Caco-2 (cell line): Measurements from ENCODE around the gene TPO. TPM values are rescaled to one million over a fixed set of nuclear protein-coding genes. Genes with fewer than 3 reads are reported as not detected.
"Not testable (repeated sequence)": the region's sequence is repeated elsewhere in the genome, so short reads cannot be mapped to it uniquely, and the experiment has no call there.

ENCODE experiments used
- BruUV-seq: library from RNA; stranded (reverse); fragments of 400-500 nt; replicated peaks from 2 replicates; lab custom pipeline; 2021; lab: Mats Ljungman, UMichigan
- CTCF ChIA-PET: fragments of 300-600 bp; sonication (Branson Sonifier 250); formaldehyde crosslinking; loops from one replicate; lab custom pipeline; 2022; ENCODE audit warnings: antibody characterized with exemption; lab: Charles Lee
- POLR2A ChIA-PET: fragments of 300-600 bp; sonication (Branson Sonifier 250); formaldehyde crosslinking; loops from one replicate; lab custom pipeline; 2022; ENCODE audit warnings: antibody characterized with exemption; lab: Charles Lee
- DNase-seq, 2 experiments: peaks; one replicate each; pipeline versions ENCODE4 v3.0.0 to v3.0.0-alpha.2; 2020 to 2022
- H3K27me3 ChIP-seq: replicated peaks from 2 replicates; pipeline ENCODE4 v1.6.0; 2011; ENCODE audit warnings: low read length; ENCODE audit not compliant: control insufficient read depth, insufficient read depth
- H3K36me3 ChIP-seq: 2 replicates; pipeline ENCODE4 v1.5.1; 2011; ENCODE audit warnings: low read length; ENCODE audit not compliant: control insufficient read depth, insufficient read depth
- H3K4me1 ChIP-seq: fragments of 250-450 bp; sonication (Bioruptor Pico); 2 replicates; pipeline ENCODE4 v1.5.1; 2020; ENCODE audit warnings: mild to moderate bottlenecking
- H3K4me3 ChIP-seq: 2 replicates; pipeline ENCODE4 v1.5.1; 2011; ENCODE audit warnings: low read depth, mild to moderate bottlenecking, control low read depth, low read length
- H3K9me3 ChIP-seq: fragments of 250-450 bp; sonication (Bioruptor Pico); 2 replicates; pipeline ENCODE4 v1.5.1; 2020; ENCODE audit warnings: mild to moderate bottlenecking, moderate library complexity
- H3K27ac Mint-ChIP-seq: one replicate; pipeline ENCODE4 v1.8.0; 2022; ENCODE audit warnings: mixed read lengths; ENCODE audit not compliant: unreplicated experiment
- H3K27me3 Mint-ChIP-seq: one replicate; pipeline ENCODE4 v1.8.0; 2022; ENCODE audit warnings: mixed read lengths; ENCODE audit not compliant: insufficient read depth, unreplicated experiment
- H3K36me3 Mint-ChIP-seq: one replicate; pipeline ENCODE4 v1.8.0; 2022; ENCODE audit warnings: mild to moderate bottlenecking, mixed read lengths; ENCODE audit not compliant: insufficient read depth, unreplicated experiment
- H3K4me1 Mint-ChIP-seq: one replicate; pipeline ENCODE4 v1.8.0; 2022; ENCODE audit warnings: low read depth, mixed read lengths; ENCODE audit not compliant: unreplicated experiment
- H3K4me3 Mint-ChIP-seq: one replicate; pipeline ENCODE4 v1.8.0; 2022; ENCODE audit warnings: mild to moderate bottlenecking, moderate library complexity, mixed read lengths; ENCODE audit not compliant: unreplicated experiment
- H3K9me3 Mint-ChIP-seq: one replicate; pipeline ENCODE4 v1.8.0; 2022; ENCODE audit warnings: mixed read lengths; ENCODE audit not compliant: unreplicated experiment
- intact Hi-C: fragments of 100-400 bp; cut with micrococcal nuclease; formaldehyde crosslinking; loops from one replicate; pipeline ENCODE4 v1.10.0; 2022; ENCODE audit not compliant: unreplicated experiment
- total RNA-seq: library from RNA; stranded (reverse); gene quantifications from 2 replicates; pipeline ENCODE4 v1.2.3, GENCODE V29; 2022
- TF ChIP-seq, protein P1 (sequence below), 2 experiments: fragments of 200-600 bp in 1 of 2; IDR thresholded peaks; 1 replicate in 1 of 2; 2 replicates in 1 of 2; pipeline versions ENCODE4 v1.5.1 to v1.8.0; 2011 to 2022; ENCODE audit warnings: antibody characterized with exemption in 1 of 2, control low read depth in 1 of 2, inconsistent platforms in 1 of 2, low read depth in 1 of 2, low read length in 1 of 2, mild to moderate bottlenecking in 1 of 2, moderate library complexity in 1 of 2; ENCODE audit not compliant: insufficient read depth in 1 of 2, severe bottlenecking in 1 of 2, unreplicated experiment in 1 of 2

Gene TPO
- total RNA-seq, 1 experiment from 2014 or later = not detected

DNA sequence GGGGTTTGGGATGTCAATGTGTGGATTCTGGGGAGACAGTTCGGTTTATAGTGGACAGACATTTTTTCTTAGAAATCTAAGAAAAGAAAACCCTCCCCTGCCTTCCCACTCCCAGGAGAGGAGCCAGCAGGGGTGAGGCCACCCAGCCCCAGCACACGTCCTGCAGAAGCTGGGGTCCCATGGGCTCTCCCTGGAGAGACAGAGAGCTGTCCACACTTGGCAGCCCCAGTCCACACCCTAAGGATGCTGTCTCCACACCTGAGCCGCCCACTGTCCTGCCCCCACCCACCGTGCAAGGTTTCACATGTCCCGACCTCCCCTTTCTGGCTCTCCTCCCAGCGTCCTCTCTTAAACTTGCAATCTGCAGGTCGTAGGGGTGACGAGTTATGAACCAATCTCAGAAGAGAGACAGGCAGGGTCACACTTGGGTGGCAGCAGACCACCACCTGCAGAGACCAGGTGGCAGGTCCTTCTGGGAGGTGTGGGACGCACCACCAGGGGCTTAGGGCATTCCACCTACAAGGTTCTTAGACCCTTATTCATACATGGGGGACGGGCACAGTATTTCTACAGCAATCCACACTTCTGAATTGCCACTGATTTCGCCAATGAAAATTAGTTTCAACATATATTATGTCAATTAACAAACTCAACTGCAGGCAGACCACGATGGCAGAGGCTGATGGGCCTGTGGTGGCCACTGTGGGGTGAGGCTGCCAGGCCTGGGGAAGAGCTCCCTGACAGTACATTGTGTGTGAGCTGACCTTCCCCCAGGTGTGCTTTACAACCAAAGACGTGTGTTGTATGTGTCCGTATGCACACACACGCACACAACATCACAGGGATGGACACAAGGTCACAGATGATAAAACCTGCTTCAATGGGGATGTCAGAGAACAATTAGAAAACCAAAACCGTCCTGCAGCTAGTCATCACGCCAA, 158.5 kb downstream of the TPO start:
- intact Hi-C loops = no loop called here
- no peak for DNase-seq
- H3K9me3 ChIP-seq = no peaks in the 10 kb centered on the region
- no peaks in the 10 kb centered on the region for H3K36me3 ChIP-seq
- no peaks in the 10 kb centered on the region for H3K4me1 ChIP-seq
- no peaks in the 10 kb centered on the region for H3K27me3 ChIP-seq
- BruUV-seq = no TSS peak
- Mint-ChIP-seq H3K4me3 (no peak overlapping the region), H3K27me3 (no peaks in the 10 kb centered on the region), H3K27ac (no peak overlapping the region), H3K36me3 (peaks cover 8% of the 10 kb centered on the region), H3K4me1 (no peaks in the 10 kb centered on the region), H3K9me3 (peaks cover 14% of the 10 kb centered on the region)
- no peak overlapping the region for H3K4me3 ChIP-seq
- POLR2A ChIA-PET = no interaction called here
- TF ChIP-seq, protein P1, sequence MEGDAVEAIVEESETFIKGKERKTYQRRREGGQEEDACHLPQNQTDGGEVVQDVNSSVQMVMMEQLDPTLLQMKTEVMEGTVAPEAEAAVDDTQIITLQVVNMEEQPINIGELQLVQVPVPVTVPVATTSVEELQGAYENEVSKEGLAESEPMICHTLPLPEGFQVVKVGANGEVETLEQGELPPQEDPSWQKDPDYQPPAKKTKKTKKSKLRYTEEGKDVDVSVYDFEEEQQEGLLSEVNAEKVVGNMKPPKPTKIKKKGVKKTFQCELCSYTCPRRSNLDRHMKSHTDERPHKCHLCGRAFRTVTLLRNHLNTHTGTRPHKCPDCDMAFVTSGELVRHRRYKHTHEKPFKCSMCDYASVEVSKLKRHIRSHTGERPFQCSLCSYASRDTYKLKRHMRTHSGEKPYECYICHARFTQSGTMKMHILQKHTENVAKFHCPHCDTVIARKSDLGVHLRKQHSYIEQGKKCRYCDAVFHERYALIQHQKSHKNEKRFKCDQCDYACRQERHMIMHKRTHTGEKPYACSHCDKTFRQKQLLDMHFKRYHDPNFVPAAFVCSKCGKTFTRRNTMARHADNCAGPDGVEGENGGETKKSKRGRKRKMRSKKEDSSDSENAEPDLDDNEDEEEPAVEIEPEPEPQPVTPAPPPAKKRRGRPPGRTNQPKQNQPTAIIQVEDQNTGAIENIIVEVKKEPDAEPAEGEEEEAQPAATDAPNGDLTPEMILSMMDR (IDR thresholded peaks at IDR 0.05; ENCODE audit: insufficient read depth in 1 of 2, low read depth in 1 of 2, low read length in 1 of 2, severe bottlenecking in 1 of 2, unreplicated experiment in 1 of 2) = no peak
- CTCF ChIA-PET = no interaction called here

DNA sequence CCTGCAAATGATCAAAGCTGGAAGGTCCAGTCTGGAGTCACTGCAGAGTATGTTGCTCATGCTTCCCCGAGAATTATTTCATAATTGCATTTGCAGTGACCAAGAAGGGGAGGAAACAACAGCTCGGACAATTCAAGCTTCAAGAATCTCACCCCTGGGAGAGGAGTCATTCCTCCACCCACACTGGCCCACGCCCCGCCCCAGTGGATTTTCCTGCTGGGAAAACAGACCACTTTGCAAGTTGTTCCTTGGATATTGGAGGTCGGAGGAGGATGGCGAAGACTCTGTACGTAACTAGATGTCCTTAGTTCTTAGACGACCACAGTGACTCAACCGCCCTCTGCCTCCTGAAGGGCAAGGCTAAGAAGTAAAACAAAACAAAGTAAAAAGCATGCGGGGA, 159.4 kb downstream of the TPO start:
- Histone ChIP-seq H3K27me3 (no peaks in the 10 kb centered on the region), H3K9me3 (no peaks in the 10 kb centered on the region), H3K4me1 (no peaks in the 10 kb centered on the region), H3K36me3 (no peaks in the 10 kb centered on the region), H3K4me3 (no peak overlapping the region)
- H3K36me3 Mint-ChIP-seq = no peaks in the 10 kb centered on the region
- BruUV-seq = no TSS peak
- TF ChIP-seq, protein P1 (IDR thresholded peaks at IDR 0.05; ENCODE audit: insufficient read depth in 1 of 2, low read depth in 1 of 2, low read length in 1 of 2, severe bottlenecking in 1 of 2, unreplicated experiment in 1 of 2) = no peak
- H3K4me1 Mint-ChIP-seq = no peaks in the 10 kb centered on the region
- ChIA-PET CTCF (no interaction called here), POLR2A (no interaction called here)
- intact Hi-C loops = no loop called here
- no peak overlapping the region for H3K27ac Mint-ChIP-seq
- peaks cover 6% of the 10 kb centered on the region for H3K9me3 Mint-ChIP-seq
- H3K4me3 Mint-ChIP-seq = no peak overlapping the region
- no peaks in the 10 kb centered on the region for H3K27me3 Mint-ChIP-seq
- DNase-seq = no peak

DNA sequence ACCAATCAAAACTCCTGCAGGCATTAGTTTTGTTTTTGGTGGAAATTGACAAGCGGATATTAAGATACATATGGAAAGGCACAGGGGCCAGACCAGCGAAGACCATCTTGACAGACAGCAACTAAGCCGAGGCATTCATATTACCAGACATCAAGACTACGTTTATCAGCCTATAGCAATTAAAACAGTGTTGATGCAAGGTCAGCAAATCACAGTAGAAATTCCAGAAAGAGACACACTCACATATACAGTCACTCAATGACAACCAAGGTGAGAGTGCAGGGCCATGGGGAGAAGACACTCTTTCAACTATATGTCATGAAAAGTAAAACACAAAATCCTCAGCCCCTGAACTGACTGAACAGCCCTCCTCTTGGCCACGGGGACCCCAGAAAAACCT, 164.6 kb downstream of the TPO start:
- TF ChIP-seq, protein P1 (IDR thresholded peaks at IDR 0.05; ENCODE audit: insufficient read depth in 1 of 2, low read depth in 1 of 2, low read length in 1 of 2, severe bottlenecking in 1 of 2, unreplicated experiment in 1 of 2) = no peak
- Mint-ChIP-seq H3K27me3 (no peaks in the 10 kb centered on the region), H3K27ac (no peak overlapping the region), H3K9me3 (peaks cover 2% of the 10 kb centered on the region), H3K4me1 (no peaks in the 10 kb centered on the region), H3K4me3 (no peak overlapping the region), H3K36me3 (no peaks in the 10 kb centered on the region)
- no peaks in the 10 kb centered on the region for H3K4me1 ChIP-seq
- CTCF ChIA-PET = no interaction called here
- POLR2A ChIA-PET = no interaction called here
- H3K27me3 ChIP-seq = no peaks in the 10 kb centered on the region
- no peaks in the 10 kb centered on the region for H3K9me3 ChIP-seq
- H3K36me3 ChIP-seq = no peaks in the 10 kb centered on the region
- DNase-seq = no peak
- H3K4me3 ChIP-seq = no peak overlapping the region
- no TSS peak for BruUV-seq
- intact Hi-C loops = no loop called here

DNA sequence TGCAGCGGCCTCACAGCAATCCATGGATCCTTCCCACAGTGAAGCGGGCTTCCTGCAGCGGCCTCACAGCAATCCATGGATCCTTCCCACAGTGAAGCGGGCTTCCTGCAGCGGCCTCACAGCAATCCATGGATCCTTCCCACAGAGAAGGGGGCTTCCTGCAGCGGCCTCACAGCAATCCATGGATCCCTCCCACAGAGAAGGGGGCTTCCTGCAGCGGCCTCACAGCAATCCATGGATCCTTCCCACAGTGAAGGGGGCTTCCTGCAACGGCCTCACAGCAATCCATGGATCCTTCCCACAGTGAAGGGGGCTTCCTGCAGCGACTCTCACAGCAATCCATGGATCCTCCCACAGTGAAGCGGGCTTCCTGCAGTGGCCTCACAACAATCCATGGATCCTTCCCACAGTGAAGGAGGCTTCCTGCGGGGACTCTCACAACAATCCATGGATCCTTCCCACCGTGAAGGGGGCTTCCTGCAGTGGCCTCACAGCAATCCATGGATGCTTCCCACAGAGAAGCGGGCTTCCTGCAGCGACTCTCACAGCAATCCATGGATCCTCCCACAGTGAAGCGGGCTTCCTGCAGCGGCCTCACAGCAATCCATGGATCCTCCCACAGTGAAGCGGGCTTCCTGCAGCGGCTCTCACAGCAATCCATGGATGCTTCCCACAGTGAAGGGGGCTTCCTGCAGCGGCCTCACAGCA, 168.1 kb downstream of the TPO start:
- H3K4me3 Mint-ChIP-seq, CTCF ChIA-PET, H3K9me3 ChIP-seq, H3K4me1 Mint-ChIP-seq, H3K9me3 Mint-ChIP-seq, BruUV-seq, H3K36me3 ChIP-seq, H3K36me3 Mint-ChIP-seq, DNase-seq, H3K27ac Mint-ChIP-seq, H3K27me3 Mint-ChIP-seq, H3K27me3 ChIP-seq, POLR2A ChIA-PET, H3K4me3 ChIP-seq, H3K4me1 ChIP-seq, intact Hi-C loops: not testable (repeated sequence)
